Activated T-helper 1 cell treated with anti-CD3 and anti-CD28 coated beads, Interleukin-12 subunit alpha, Interleukin-12 subunit beta, Interleukin-2, Interleukin-4 antibody, amounts not matched to agents 30 ng/mL and 10 ng/mL and 1 ng/mL, durations not matched to agents 14 hours and 24 hours and 36 hours (primary cell): ENCODE measurements around the gene GSC. TPM values are rescaled to one million over a fixed set of nuclear protein-coding genes. Genes with fewer than 3 reads are reported as not detected.

Source experiments
- DNase-seq: peaks from one replicate; pipeline ENCODE4 v3.0.0; 2021; ENCODE audit warnings: low spot score
- H3K27ac Mint-ChIP-seq: one replicate; pipeline ENCODE4 v1.8.0; 2021; ENCODE audit warnings: mild to moderate bottlenecking, mixed read lengths
- H3K27me3 Mint-ChIP-seq: one replicate; pipeline ENCODE4 v1.8.0; 2022; ENCODE audit warnings: mild to moderate bottlenecking, moderate library complexity, mixed read lengths; ENCODE audit not compliant: insufficient read depth
- H3K36me3 Mint-ChIP-seq: one replicate; pipeline ENCODE4 v1.8.0; 2021; ENCODE audit warnings: low read depth, mixed read lengths
- H3K4me1 Mint-ChIP-seq: one replicate; pipeline ENCODE4 v1.8.0; 2021; ENCODE audit warnings: low read depth, mixed read lengths
- H3K4me3 Mint-ChIP-seq: one replicate; pipeline ENCODE4 v1.8.0; 2021; ENCODE audit warnings: mild to moderate bottlenecking, moderate library complexity, mixed read lengths
- H3K9me3 Mint-ChIP-seq: one replicate; pipeline ENCODE4 v1.8.0; 2021; ENCODE audit warnings: mixed read lengths
- intact Hi-C: fragments of 100-400 bp; cut with micrococcal nuclease; formaldehyde crosslinking; loops from one replicate; pipeline ENCODE4 v1.15.1; 2024
- total RNA-seq: library from RNA; stranded (reverse); gene quantifications from 2 replicates; pipeline ENCODE4 v1.2.3, GENCODE V29; 2022

GSC gene
- total RNA-seq, 1 donor from 2014 or later = not detected

DNA sequence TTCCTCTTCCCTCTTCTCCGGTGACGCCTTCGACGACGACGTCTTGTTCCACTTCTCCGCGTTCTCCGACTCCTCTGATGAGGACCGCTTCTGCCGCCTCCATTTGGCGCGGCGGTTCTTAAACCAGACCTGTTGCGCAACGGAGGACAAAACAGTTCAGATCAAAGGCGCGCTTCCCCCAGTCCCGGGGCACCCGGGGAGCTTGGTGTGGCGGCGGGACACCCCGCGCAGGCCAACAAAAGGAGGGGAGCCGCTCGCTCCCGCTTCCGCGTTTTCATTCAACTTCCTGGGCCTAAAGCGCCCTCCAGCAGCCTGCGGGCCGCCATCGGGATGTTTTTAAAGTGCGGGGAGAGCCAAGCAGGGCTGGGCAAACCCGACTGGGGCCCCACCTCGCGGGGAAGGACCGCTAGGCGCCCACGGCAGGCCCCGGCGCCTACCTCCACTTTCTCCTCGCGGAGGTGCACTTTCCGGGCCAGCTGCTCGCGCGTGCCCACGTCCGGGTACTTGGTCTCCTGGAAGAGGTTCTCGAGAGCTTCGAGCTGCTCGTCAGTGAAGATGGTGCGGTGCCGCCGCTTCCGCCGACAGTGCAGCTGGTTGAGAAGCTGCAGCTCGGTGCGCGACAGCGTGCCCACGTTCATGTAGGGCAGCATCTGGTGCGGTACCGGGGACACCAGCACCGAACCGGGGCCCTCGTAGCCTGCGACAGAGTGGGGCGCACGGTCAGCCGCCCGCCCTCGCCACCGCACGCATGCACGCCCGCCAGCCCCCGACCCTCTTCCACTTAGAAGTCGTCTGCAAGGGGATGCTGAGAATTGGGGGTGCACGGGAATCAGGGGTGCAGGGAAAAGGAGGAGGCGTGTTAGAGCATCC, 1.2 kb downstream of the GSC start:
- peaks cover 4% of the 10 kb centered on the region for H3K9me3 Mint-ChIP-seq
- peak overlapping the region; percentile 68 for H3K4me3 Mint-ChIP-seq
- H3K4me1 Mint-ChIP-seq = peaks cover 5% of the 10 kb centered on the region
- H3K27me3 Mint-ChIP-seq = peaks cover 66% of the 10 kb centered on the region
- H3K27ac Mint-ChIP-seq = no peak overlapping the region
- no peak for DNase-seq
- intact Hi-C loops = no loop called here
- no peaks in the 10 kb centered on the region for H3K36me3 Mint-ChIP-seq

DNA sequence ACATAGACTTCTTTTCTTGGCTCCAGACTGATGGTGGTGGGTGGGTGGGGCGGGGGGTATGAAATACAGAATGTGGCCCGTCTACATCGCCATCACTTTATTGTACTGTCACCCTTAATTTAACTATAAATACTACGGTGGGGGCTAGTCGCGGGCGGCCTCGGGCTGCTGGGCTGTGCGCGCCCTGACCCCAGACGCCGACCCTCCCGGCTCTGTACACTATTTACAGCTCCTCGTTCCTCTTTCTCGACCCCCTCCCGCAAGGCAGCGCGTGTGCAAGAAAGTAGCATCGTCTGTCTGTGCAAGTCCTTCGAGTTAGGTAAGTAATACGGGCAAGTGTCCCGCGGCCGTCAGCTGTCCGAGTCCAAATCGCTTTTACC, 1.8 kb downstream of the GSC start:
- Mint-ChIP-seq H3K9me3 (peaks cover 4% of the 10 kb centered on the region), H3K27me3 (peaks cover 60% of the 10 kb centered on the region), H3K4me1 (peaks cover 5% of the 10 kb centered on the region), H3K4me3 (peak overlapping the region; percentile 68), H3K27ac (no peak overlapping the region), H3K36me3 (no peaks in the 10 kb centered on the region)
- DNase-seq = no peak
- intact Hi-C loops = no loop called here

DNA sequence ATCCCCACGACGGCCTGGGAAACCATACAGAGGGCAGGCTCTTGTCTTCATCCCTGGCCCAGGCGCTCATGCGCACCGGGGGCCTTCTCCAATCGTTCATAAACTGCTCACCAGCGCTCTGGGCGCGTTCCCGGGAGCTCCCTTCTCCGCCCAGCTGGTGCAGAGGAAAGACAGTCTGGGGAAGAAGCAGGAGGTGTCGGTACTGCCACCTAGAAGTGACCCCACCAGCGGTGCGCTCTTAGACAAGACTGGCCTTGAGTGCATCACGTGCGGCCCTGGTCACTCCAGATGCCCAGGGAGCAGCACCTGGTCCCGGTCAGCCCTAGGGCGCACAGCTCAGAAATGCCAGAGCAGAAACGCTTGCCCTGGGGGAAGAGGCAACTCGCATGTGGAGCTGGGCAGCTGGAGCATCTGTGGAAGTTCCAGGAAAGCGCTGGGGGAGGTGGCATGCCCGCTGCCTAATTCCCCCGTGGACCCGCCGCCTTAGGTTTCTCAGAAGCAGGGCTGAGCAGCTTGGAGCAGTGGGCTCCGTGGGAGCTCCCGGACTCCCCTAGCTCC, 2.5 kb downstream of the GSC start:
- Mint-ChIP-seq H3K27ac (no peak overlapping the region), H3K4me1 (peaks cover 5% of the 10 kb centered on the region), H3K27me3 (peaks cover 55% of the 10 kb centered on the region), H3K36me3 (no peaks in the 10 kb centered on the region), H3K4me3 (no peak overlapping the region), H3K9me3 (peaks cover 4% of the 10 kb centered on the region)
- DNase-seq = no peak
- intact Hi-C loops = no loop called here

DNA sequence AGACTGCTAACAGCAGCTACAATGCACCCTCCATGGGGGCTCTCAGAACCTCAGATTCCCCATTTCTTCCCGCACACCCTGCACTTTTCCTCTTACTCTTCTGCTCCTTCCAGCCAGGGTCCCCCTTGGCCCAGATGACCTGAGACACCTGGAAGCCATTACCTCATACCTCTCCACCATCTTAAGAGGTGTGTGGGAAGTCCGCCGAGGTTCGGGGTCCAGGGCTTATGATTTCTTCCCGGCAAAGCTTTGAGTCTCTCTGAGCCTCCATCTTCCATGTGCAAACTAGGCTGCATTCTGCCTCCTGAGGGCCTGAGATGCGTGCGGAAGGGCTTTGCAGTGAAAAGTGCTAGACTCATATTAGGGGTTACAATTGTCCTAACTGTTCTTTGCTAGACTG, 5.3 kb downstream of the GSC start:
- no peak overlapping the region for H3K4me3 Mint-ChIP-seq
- no peaks in the 10 kb centered on the region for H3K36me3 Mint-ChIP-seq
- peaks cover 5% of the 10 kb centered on the region for H3K4me1 Mint-ChIP-seq
- H3K27me3 Mint-ChIP-seq = peaks cover 42% of the 10 kb centered on the region
- intact Hi-C loops = no loop called here
- H3K9me3 Mint-ChIP-seq = no peaks in the 10 kb centered on the region
- no peak overlapping the region for H3K27ac Mint-ChIP-seq
- no peak for DNase-seq

DNA sequence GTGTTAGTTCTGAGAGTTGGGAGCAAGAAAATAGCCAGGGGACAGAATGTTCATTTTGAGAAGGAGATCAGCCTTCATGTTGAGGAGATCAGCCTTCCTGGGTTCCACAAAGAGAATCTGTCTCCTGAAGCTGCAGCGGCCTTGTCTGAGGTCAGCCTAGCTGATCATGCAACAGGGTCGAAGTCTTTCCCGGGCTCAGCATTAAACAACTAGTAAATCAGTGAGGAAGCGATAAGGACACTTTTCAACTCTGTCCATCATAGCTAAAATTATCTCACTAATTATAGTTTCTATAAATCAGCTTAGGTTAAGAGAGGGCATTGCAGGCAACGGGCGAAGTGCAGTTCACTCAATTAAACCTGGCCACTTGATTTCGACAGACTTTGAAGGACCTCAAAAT, 7.5 kb downstream of the GSC start:
- intact Hi-C loops = no loop called here
- H3K4me1 Mint-ChIP-seq = no peaks in the 10 kb centered on the region
- H3K4me3 Mint-ChIP-seq = no peak overlapping the region
- no peak for DNase-seq
- no peak overlapping the region for H3K27ac Mint-ChIP-seq
- peaks cover 24% of the 10 kb centered on the region for H3K27me3 Mint-ChIP-seq
- no peaks in the 10 kb centered on the region for H3K36me3 Mint-ChIP-seq
- no peaks in the 10 kb centered on the region for H3K9me3 Mint-ChIP-seq

DNA sequence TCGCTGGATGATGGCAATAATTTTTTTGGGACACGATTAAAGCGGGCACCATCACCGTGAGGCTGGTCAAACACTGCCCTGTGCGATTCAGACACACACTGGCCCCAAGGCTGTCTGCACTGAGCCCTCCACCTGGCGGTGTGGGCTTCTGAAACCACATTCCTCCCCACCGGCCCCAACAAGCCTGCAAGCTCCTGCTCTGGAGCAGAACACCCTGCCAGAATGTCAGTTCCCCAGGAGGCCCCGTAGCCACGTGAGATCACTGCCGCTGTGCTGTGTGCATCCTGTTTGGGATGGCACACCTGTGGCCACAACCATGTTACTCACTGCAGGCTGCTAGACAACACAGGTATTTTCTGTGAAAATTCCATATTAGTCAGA, 7.9 kb downstream of the GSC start:
- H3K36me3 Mint-ChIP-seq = no peaks in the 10 kb centered on the region
- no peak overlapping the region for H3K27ac Mint-ChIP-seq
- no peak overlapping the region for H3K4me3 Mint-ChIP-seq
- H3K27me3 Mint-ChIP-seq = peaks cover 19% of the 10 kb centered on the region
- H3K9me3 Mint-ChIP-seq = no peaks in the 10 kb centered on the region
- DNase-seq = no peak
- no peaks in the 10 kb centered on the region for H3K4me1 Mint-ChIP-seq
- intact Hi-C loops = no loop called here

DNA sequence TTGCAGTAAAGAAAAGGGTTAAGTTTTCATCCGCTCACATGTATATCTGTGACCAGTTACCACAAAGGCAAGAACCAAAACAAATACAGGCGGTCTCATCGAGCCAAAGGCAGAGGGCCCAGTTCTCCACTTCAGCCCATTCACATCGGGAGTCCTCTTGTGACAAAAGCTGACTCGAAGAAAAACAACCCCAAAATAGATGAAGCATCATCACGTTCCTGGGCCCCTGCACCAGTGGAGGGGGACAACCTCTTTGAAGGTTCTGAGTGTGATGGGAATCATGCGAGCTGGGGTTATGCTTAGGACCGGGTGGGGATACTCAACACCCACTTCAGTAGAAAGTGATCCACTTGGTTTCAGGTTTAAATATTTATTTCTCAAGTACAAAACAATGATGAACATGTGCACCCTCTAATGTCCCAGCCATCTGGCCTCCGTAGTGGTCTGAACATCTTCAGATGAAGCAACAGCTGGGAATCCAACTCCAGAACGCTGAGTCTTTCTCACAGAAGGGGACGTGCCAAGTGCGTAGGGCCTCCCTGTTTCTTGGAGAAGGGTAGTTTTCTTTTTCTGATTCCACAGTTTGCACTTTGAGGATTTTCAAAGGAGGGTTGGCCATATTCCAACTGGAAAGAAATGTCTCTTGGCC, 8.4 kb downstream of the GSC start:
- Mint-ChIP-seq H3K36me3 (no peaks in the 10 kb centered on the region), H3K9me3 (no peaks in the 10 kb centered on the region), H3K27ac (no peak overlapping the region), H3K27me3 (peaks cover 14% of the 10 kb centered on the region), H3K4me3 (no peak overlapping the region), H3K4me1 (no peaks in the 10 kb centered on the region)
- DNase-seq = no peak
- intact Hi-C loops = no loop called here

DNA sequence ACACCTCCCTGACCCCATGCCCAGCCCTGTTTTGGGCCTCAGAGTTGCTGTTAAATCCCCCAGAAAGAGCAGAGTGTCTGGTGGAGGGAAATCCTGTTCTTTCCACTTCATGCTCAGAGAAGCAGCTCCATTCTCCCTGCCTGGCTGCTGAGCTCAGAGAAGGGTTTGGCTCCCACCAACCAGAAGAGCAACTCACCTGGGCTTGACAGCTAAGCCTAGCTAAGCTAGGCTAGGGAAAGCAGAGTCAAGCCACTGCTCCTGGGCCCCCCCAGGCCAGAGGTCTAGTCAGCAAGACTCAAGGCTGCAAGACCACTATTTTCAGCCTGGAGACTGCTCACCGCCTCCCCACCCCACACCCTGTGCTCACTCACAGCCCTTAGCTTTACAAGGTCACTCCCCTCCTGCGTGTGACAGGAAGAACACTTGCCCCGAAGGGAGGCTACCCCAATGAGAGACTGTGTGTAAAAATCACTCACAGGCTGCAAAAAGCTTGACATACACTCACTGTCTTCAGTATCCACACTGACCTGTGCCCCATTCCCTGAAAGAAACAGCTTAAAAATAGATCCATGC, 13.5 kb downstream of the GSC start:
- DNase-seq = no peak
- H3K9me3 Mint-ChIP-seq = no peaks in the 10 kb centered on the region
- intact Hi-C loops = no loop called here
- H3K27me3 Mint-ChIP-seq = no peaks in the 10 kb centered on the region
- no peaks in the 10 kb centered on the region for H3K36me3 Mint-ChIP-seq
- H3K4me3 Mint-ChIP-seq = no peak overlapping the region
- H3K27ac Mint-ChIP-seq = no peak overlapping the region
- no peaks in the 10 kb centered on the region for H3K4me1 Mint-ChIP-seq

DNA sequence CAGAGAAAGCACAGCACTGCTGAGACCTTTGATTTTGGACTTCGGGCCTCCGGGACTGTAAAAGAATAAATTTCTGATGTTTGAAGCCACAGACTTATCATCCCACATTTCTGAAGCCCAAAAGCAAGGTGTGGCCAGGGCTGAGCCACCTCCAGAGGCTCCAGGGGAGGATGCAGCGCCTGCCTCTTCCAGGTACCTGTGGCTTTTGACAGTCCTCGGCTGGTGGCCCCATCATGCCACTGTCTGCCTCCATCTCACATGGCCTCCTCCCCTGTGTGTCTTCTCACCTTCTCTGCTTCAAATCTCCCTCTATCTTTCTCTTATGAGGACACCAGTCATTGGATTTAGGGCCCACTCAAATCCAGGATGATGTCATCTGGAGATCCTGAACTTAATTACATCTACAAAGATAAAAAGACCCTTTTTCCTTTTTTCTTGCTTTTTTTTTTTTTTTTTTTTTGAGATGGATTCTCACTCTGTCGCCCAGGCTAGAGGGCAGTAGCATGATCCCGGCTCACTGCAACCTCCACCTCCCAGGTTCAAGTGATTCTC, 15.4 kb downstream of the GSC start:
- no peak overlapping the region for H3K27ac Mint-ChIP-seq
- no peaks in the 10 kb centered on the region for H3K9me3 Mint-ChIP-seq
- DNase-seq = no peak
- H3K4me1 Mint-ChIP-seq = no peaks in the 10 kb centered on the region
- no peaks in the 10 kb centered on the region for H3K27me3 Mint-ChIP-seq
- H3K4me3 Mint-ChIP-seq = no peak overlapping the region
- H3K36me3 Mint-ChIP-seq = no peaks in the 10 kb centered on the region
- intact Hi-C loops = no loop called here

DNA sequence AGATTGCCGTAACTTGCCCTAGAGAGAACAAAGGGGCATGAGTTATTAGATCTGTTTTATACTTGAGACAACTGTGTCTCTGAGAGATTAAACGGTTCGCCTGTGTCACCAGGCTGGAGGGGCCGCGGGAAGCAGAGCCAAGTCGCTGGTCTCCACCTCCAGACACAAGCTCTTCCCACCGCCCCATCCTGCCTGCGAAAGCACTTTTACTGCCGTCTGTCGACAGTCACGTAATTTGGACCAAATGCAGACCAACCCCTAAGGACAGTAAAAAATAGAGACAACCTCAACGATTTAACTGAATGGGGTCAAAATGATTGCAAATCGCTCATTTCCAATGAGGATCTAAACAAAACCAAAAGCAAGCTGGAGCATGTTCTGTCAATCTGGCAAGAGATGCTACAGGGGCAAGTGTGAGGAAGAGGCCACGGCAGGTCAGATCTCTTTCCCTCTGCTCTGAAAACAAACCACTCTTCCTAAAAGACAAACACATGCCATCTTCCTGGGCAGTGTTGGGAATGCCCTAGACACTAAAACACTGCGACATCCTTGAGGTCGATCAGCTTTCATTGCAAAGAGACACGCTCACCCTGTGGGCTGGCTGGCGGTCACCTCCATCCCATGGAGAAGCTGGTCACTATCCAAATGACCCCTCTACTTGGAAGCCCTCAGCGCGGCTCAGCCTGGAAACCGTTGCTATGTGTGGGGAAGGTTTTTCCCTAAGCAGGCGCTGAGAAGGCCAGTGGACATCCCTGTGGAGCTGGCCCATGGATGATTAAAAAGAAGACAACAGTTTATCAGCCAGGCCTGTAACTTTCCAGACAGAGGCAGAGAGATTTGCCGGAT, 17.1 kb downstream of the GSC start:
- DNase-seq = no peak

DNA sequence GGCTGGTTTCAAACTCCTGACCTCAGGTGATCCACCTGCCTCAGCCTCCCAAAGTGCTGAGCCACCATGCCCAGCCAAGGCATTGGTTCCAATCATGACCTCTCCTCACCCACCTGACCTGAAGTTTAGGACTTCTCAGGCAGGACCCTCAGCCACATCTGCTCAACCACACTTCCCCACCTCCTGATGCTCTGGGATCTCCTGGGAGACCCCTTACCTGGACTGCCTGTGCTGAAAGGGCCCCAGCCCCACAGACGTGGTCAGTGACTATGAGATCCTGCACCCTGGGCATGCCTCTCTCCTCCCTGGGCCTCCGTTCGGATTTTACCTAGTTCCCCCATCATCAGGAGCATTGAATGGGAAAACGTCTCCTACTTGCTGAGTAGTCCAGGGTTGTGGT, 18.0 kb downstream of the GSC start:
- intact Hi-C loops = no loop called here
- H3K9me3 Mint-ChIP-seq = no peaks in the 10 kb centered on the region
- H3K4me3 Mint-ChIP-seq = no peak overlapping the region
- no peaks in the 10 kb centered on the region for H3K36me3 Mint-ChIP-seq
- H3K27ac Mint-ChIP-seq = no peak overlapping the region
- DNase-seq = no peak
- H3K4me1 Mint-ChIP-seq = no peaks in the 10 kb centered on the region
- no peaks in the 10 kb centered on the region for H3K27me3 Mint-ChIP-seq

More for the DNA sequence above, 17.1 kb downstream of the GSC start:
- intact Hi-C loops = no loop called here
- H3K27ac Mint-ChIP-seq = no peak overlapping the region
- H3K4me1 Mint-ChIP-seq = no peaks in the 10 kb centered on the region
- no peaks in the 10 kb centered on the region for H3K9me3 Mint-ChIP-seq
- no peak overlapping the region for H3K4me3 Mint-ChIP-seq
- H3K36me3 Mint-ChIP-seq = no peaks in the 10 kb centered on the region
- H3K27me3 Mint-ChIP-seq = no peaks in the 10 kb centered on the region

DNA sequence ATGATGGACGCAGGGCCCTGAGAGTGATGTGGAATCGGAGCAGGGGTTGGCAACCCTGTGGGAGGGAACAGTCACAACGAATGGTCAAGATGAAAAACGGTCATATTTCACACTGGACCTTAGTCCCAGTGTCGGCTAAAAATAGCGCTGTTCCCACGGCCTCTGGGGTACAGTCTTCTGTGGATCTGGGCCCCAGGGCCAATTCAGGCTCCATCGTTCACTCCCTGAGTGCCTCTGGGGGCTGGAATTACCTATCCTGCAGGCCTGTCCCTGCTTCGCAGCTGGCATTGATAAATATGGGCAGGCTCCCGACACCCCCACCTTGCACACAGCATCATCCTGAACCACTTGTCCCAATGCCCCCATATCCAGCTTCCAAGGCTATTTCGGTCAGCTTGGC, 18.6 kb downstream of the GSC start:
- intact Hi-C loops = no loop called here
- no peaks in the 10 kb centered on the region for H3K36me3 Mint-ChIP-seq
- no peaks in the 10 kb centered on the region for H3K9me3 Mint-ChIP-seq
- H3K27ac Mint-ChIP-seq = no peak overlapping the region
- H3K27me3 Mint-ChIP-seq = no peaks in the 10 kb centered on the region
- H3K4me3 Mint-ChIP-seq = no peak overlapping the region
- no peaks in the 10 kb centered on the region for H3K4me1 Mint-ChIP-seq
- DNase-seq = no peak
